Measurements from ENCODE around the gene TECPR2.
A peak's percentile ranks its signal among the peaks of the same experiment; 100 is the strongest.
"Not testable (repeated sequence)": the region's sequence is repeated elsewhere in the genome, so short reads cannot be mapped to it uniquely, and the experiment has no call there.

The TECPR2 gene

GRCh38 chr14:102528431-102529170 is 165.9 kb downstream of the TECPR2 start:
- DNase-seq (ENCODE audit: low spot score), result no peak

GRCh38 chr14:102530828-102531478 is 168.2 kb downstream of the TECPR2 start:
- peak; percentile 29 for DNase-seq (ENCODE audit: low spot score)

- DNase-seq (ENCODE audit: low spot score), result peak; percentile 42
These were observed 169.5 kb downstream of the TECPR2 start for GRCh38 chr14:102532204-102532658.

GRCh38 chr14:102537981-102538601 is 175.3 kb downstream of the TECPR2 start:
- no peak for DNase-seq (ENCODE audit: low spot score)

GRCh38 chr14:102538602-102539543 is 176.1 kb downstream of the TECPR2 start:
- DNase-seq (ENCODE audit: low spot score), result no peak

GRCh38 chr14:102539544-102540314 is 177.0 kb downstream of the TECPR2 start:
- no peak for DNase-seq (ENCODE audit: low spot score)

GRCh38 chr14:102540315-102541028 is 177.7 kb downstream of the TECPR2 start:
- no peak for DNase-seq (ENCODE audit: low spot score)

GRCh38 chr14:102541029-102541491 is 178.3 kb downstream of the TECPR2 start:
- DNase-seq (ENCODE audit: low spot score), result not testable (repeated sequence)

GRCh38 chr14:102541771-102542170 is 179.0 kb downstream of the TECPR2 start:
- no peak for DNase-seq (ENCODE audit: low spot score)

- DNase-seq (ENCODE audit: low spot score), result no peak
These were observed 181.5 kb downstream of the TECPR2 start for GRCh38 chr14:102544046-102544746.

GRCh38 chr14:102544747-102545460 is 182.2 kb downstream of the TECPR2 start:
- DNase-seq (ENCODE audit: low spot score), result no peak

- DNase-seq (ENCODE audit: low spot score), result no peak
These were observed 182.9 kb downstream of the TECPR2 start for GRCh38 chr14:102545461-102546265.

GRCh38 chr14:102548616-102549240 is 186.0 kb downstream of the TECPR2 start:
- no peak for DNase-seq (ENCODE audit: low spot score)

- not testable (repeated sequence) for DNase-seq (ENCODE audit: low spot score)
These were observed 188.2 kb downstream of the TECPR2 start for GRCh38 chr14:102550927-102551401.
